ENCODE results near the gene YES1. TPM values are rescaled to one million over a fixed set of nuclear protein-coding genes. Genes with fewer than 3 reads are reported as not detected.

YES1 gene
- total RNA-seq, 1 experiment from 2014 or later, result 84.5 TPM

GRCh38 chr18:812376-813171 is 532 bp upstream of the YES1 start (continued):
- TF ChIP-seq EZH2phosphoT487 (IDR thresholded peaks at IDR 0.05; ENCODE audit: borderline replicate concordance) (no peak), POLR2A (IDR thresholded peaks at IDR 0.05; ENCODE audit: borderline replicate concordance, extremely low read depth, insufficient read depth, insufficient read length) (peak; percentile 26), SP1 (IDR thresholded peaks at IDR 0.05; ENCODE audit: low read depth) (peak; percentile 16; the same call in 1 of the 2 replicates), SIN3A (IDR thresholded peaks at IDR 0.05; ENCODE audit: low read depth) (no peak), ELF1 (IDR thresholded peaks at IDR 0.05; ENCODE audit: borderline replicate concordance, low read depth) (no peak)

- Histone ChIP-seq H3K79me2 (ENCODE audit: insufficient read depth, low read length) (peaks cover 54% of the 10 kb centered on the region), H2AFZ (ENCODE audit: low read depth, low read length, poor library complexity, severe bottlenecking) (no peak overlapping the region), H3K27ac (ENCODE audit: low read depth, low read length) (peak overlapping the region; percentile 81), H3K4me2 (ENCODE audit: low read length) (peak overlapping the region; percentile 89), H3K36me3 (ENCODE audit: control insufficient read depth in 1 of 2, insufficient read depth in 2 of 2, low read length in 2 of 2) (no peaks in the 10 kb centered on the region), H3K9ac (ENCODE audit: low read length) (peak overlapping the region; percentile 86), H3K9me2 (ENCODE audit: insufficient read depth) (no peaks in the 10 kb centered on the region), H3K27me3 (ENCODE audit: insufficient read depth, low read length) (no peaks in the 10 kb centered on the region), H4K20me1 (ENCODE audit: insufficient read depth) (0 out of 2 replicates have a peak, but pooled peaks cover 11% of the 10 kb centered on the region), H3K9me3 (ENCODE audit: control insufficient read depth in 1 of 2, insufficient read depth in 1 of 2, low read depth in 1 of 2, low read length in 2 of 2) (no peaks in the 10 kb centered on the region), H3K4me3 (replicated peaks in 1 of 2; ENCODE audit: low read depth in 1 of 2, low read length in 2 of 2) (peak overlapping the region; percentile 84 to 91), H3K4me1 (ENCODE audit: control insufficient read depth in 1 of 2, insufficient read depth in 2 of 2, low read length in 2 of 2) (peaks cover 11 to 18% of the 10 kb centered on the region in 2 experiments)
- ChIA-PET POLR2A (no interaction called here), RAD21 (ENCODE audit: low non-redundant PET in 1 of 2, low total read pairs in 2 of 2, uncharacterized antibody in 2 of 2, unreplicated experiment in 2 of 2) (no interaction called here), CTCF (interaction anchor here (1.3 kb wide), 1 partner anchor 19 kb away, joined by 3 read pairs; no protein-coding TSS in a partner anchor)
- intact Hi-C loops (cut with micrococcal nuclease), result no loop called here
- no peak for DNase-seq (ENCODE audit: low read depth, low spot score)
- peak; percentile 46 for ATAC-seq
- TF ChIP-seq FOSL1 (IDR thresholded peaks at IDR 0.05; ENCODE audit: low read depth) (no peak), POLR2AphosphoS5 (IDR thresholded peaks at IDR 0.05; ENCODE audit: low read depth, low read length) (no peak), EZH2phosphoT487 (IDR thresholded peaks at IDR 0.05; ENCODE audit: borderline replicate concordance) (no peak), YY1 (IDR thresholded peaks at IDR 0.05; ENCODE audit: extremely low read depth, insufficient replicate concordance, low read depth, low read length) (no peak), EZH2 (IDR thresholded peaks at IDR 0.05) (no peak), ZNF274 (IDR thresholded peaks at IDR 0.05; ENCODE audit: low read depth, low read length) (no peak), JUND (IDR thresholded peaks at IDR 0.05) (no peak), ELF1 (IDR thresholded peaks at IDR 0.05; ENCODE audit: borderline replicate concordance, low read depth) (no peak)
- TF ChIP-seq, protein P1, sequence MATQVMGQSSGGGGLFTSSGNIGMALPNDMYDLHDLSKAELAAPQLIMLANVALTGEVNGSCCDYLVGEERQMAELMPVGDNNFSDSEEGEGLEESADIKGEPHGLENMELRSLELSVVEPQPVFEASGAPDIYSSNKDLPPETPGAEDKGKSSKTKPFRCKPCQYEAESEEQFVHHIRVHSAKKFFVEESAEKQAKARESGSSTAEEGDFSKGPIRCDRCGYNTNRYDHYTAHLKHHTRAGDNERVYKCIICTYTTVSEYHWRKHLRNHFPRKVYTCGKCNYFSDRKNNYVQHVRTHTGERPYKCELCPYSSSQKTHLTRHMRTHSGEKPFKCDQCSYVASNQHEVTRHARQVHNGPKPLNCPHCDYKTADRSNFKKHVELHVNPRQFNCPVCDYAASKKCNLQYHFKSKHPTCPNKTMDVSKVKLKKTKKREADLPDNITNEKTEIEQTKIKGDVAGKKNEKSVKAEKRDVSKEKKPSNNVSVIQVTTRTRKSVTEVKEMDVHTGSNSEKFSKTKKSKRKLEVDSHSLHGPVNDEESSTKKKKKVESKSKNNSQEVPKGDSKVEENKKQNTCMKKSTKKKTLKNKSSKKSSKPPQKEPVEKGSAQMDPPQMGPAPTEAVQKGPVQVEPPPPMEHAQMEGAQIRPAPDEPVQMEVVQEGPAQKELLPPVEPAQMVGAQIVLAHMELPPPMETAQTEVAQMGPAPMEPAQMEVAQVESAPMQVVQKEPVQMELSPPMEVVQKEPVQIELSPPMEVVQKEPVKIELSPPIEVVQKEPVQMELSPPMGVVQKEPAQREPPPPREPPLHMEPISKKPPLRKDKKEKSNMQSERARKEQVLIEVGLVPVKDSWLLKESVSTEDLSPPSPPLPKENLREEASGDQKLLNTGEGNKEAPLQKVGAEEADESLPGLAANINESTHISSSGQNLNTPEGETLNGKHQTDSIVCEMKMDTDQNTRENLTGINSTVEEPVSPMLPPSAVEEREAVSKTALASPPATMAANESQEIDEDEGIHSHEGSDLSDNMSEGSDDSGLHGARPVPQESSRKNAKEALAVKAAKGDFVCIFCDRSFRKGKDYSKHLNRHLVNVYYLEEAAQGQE (IDR thresholded peaks at IDR 0.05; ENCODE audit: low read depth), result no peak
- TSS peak; percentile 55 for BruUV-seq (replicated peaks)
Observed at GRCh38 chr18:811182-811891, 705 bp downstream of the YES1 start.
